ENCODE measurements around the gene EBP. TPM values are rescaled to one million over a fixed set of nuclear protein-coding genes. Genes with fewer than 3 reads are reported as not detected.

Gene EBP
- total RNA-seq, 3 donors from 2014 or later, result 20.3 to 22.0 (median 20.6) TPM

GRCh38 chrX:48491809-48492208 lies 29.8 kb upstream of the EBP start:
- Histone ChIP-seq H3K27ac (no peak overlapping the region), H3K4me1 (no peaks in the 10 kb centered on the region), H3K27me3 (peaks cover 0 to 32% of the 10 kb centered on the region in 2 donors), H3K4me3 (no peak overlapping the region), H3K36me3 (no peaks in the 10 kb centered on the region), H3K9me3 (peaks cover 0 to 11% of the 10 kb centered on the region in 2 donors)
- TF ChIP-seq CTCF (IDR thresholded peaks at IDR 0.05) (no peak), POLR2A (IDR thresholded peaks at IDR 0.05) (no peak), POLR2AphosphoS5 (IDR thresholded peaks at IDR 0.05) (no peak)
- no peak for DNase-seq (ENCODE audit: low spot score in 2 of 2)
- intact Hi-C loops (cut with DNase I; ENCODE audit: low total_unique reads), result no loop called here

GRCh38 chrX:48492293-48492910 lies 29.2 kb upstream of the EBP start:
- Histone ChIP-seq H3K9me3 (peaks cover 0 to 11% of the 10 kb centered on the region in 2 donors), H3K36me3 (no peaks in the 10 kb centered on the region), H3K4me3 (no peak overlapping the region), H3K4me1 (no peaks in the 10 kb centered on the region), H3K27ac (no peak overlapping the region), H3K27me3 (peaks cover 0 to 30% of the 10 kb centered on the region in 2 donors)
- intact Hi-C loops (cut with DNase I; ENCODE audit: low total_unique reads), result no loop called here
- TF ChIP-seq POLR2AphosphoS5 (IDR thresholded peaks at IDR 0.05), result no peak
- TF ChIP-seq CTCF (IDR thresholded peaks at IDR 0.05), result no peak
- DNase-seq (ENCODE audit: low spot score in 2 of 2), result no peak

- intact Hi-C loops (cut with DNase I; ENCODE audit: low total_unique reads), result no loop called here
- Histone ChIP-seq H3K4me3 (no peak overlapping the region), H3K4me1 (no peaks in the 10 kb centered on the region), H3K27me3 (peaks cover 0 to 33% of the 10 kb centered on the region in 2 donors), H3K9me3 (peaks cover 0 to 11% of the 10 kb centered on the region in 2 donors), H3K36me3 (no peaks in the 10 kb centered on the region), H3K27ac (no peak overlapping the region)
- TF ChIP-seq POLR2A (IDR thresholded peaks at IDR 0.05), result no peak
- peak in 1 of 3 donors; percentile 19 for TF ChIP-seq CTCF (IDR thresholded peaks at IDR 0.05)
- TF ChIP-seq POLR2AphosphoS5 (IDR thresholded peaks at IDR 0.05), result no peak
- DNase-seq (ENCODE audit: low spot score in 2 of 2), result no peak
Observed at GRCh38 chrX:48493890-48494364, 27.7 kb upstream of the EBP start.

- TF ChIP-seq CTCF (IDR thresholded peaks at IDR 0.05) (no peak), POLR2AphosphoS5 (IDR thresholded peaks at IDR 0.05) (no peak), POLR2A (IDR thresholded peaks at IDR 0.05) (no peak)
- intact Hi-C loops (cut with DNase I; ENCODE audit: low total_unique reads), result no loop called here
- H3K4me1 ChIP-seq, result no peaks in the 10 kb centered on the region
- no peak overlapping the region for H3K27ac ChIP-seq
- H3K27me3 ChIP-seq, result peaks cover 0 to 32% of the 10 kb centered on the region in 2 donors
- no peak overlapping the region for H3K4me3 ChIP-seq
- no peak for DNase-seq (ENCODE audit: low spot score in 2 of 2)
- H3K9me3 ChIP-seq, result no peaks in the 10 kb centered on the region
- H3K36me3 ChIP-seq, result no peaks in the 10 kb centered on the region
Observed at GRCh38 chrX:48496660-48497059, 24.9 kb upstream of the EBP start.

DNA sequence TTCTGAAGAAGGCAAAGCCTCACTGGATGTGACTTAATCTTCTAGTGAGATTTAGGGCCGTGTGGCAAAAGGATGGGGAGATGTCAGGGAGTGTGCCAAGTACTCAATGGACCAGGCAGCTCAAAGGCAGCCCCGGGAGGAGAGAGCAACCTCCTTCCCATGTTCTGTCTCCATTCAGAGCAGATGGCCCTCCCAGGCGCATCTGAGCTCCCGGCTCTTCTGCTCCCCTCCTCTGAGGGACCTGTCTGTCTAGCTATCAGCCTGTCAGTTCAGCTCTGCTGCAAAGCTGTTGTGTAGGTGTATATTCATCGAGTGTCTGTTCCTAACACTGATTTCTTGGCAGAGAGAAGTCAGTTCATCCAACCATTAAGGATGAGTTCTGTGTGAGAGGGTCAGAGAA lies 23.7 kb upstream of the EBP start:
- intact Hi-C loops (cut with DNase I; ENCODE audit: low total_unique reads), result no loop called here
- Histone ChIP-seq H3K27me3 (peaks cover 0 to 41% of the 10 kb centered on the region in 2 donors), H3K9me3 (no peaks in the 10 kb centered on the region), H3K4me3 (no peak overlapping the region), H3K4me1 (no peaks in the 10 kb centered on the region), H3K36me3 (no peaks in the 10 kb centered on the region), H3K27ac (no peak overlapping the region)
- no peak for DNase-seq (ENCODE audit: low spot score in 2 of 2)
- TF ChIP-seq CTCF (IDR thresholded peaks at IDR 0.05) (no peak), POLR2A (IDR thresholded peaks at IDR 0.05) (no peak), POLR2AphosphoS5 (IDR thresholded peaks at IDR 0.05) (no peak)

All from breast epithelium (tissue), 4 donors.